ENCODE measurements around the gene TEF.
"Not testable (repeated sequence)": the region's sequence is repeated elsewhere in the genome, so short reads cannot be mapped to it uniquely, and the experiment has no call there.

Gene TEF

DNA sequence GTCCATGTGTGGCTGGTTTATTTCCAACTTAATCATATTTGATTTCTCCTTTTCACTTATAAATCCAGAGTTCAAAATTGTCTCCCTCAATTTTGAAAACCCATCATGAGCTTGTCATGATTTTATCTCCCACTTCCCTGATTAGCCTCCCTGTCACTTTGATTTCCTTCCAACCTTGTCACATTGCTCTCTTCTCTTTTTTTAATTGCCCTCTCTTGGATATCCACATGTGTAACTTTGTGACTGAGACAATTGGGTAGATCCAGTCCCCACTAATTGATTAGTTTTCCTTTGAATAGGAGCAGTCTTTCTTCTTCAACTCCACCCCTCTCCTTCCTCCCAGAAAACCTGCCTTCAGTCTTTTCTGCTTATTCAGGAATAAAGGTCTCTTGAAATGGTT lies 2.4 kb downstream of the TEF start:
- no peak for DNase-seq

DNA sequence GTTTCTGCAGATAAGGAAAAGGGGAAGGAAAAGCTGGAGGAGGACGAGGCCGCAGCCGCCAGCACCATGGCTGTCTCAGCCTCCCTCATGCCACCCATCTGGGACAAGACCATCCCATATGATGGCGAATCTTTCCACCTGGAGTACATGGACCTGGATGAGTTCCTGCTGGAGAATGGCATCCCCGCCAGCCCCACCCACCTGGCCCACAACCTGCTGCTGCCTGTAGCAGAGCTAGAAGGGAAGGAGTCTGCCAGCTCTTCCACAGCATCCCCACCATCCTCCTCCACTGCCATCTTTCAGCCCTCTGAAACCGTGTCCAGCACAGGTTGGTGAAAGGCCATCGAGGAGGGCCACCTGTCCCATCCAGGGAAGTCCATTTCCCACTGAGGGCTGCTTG lies 5.6 kb downstream of the TEF start:
- DNase-seq: no peak

DNA sequence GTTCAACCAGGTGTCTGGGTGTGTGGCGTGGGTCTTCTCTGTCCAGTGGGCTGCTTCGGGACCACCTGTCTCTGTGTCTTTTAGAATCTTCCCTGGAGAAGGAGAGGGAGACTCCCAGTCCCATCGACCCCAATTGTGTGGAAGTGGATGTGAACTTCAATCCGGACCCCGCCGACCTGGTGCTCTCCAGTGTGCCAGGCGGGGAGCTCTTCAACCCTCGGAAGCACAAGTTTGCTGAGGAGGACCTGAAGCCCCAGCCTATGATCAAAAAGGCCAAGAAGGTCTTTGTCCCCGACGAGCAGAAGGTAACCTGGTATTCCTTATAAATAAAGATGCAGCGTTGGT lies 12.2 kb downstream of the TEF start:
- DNase-seq: no peak

DNA sequence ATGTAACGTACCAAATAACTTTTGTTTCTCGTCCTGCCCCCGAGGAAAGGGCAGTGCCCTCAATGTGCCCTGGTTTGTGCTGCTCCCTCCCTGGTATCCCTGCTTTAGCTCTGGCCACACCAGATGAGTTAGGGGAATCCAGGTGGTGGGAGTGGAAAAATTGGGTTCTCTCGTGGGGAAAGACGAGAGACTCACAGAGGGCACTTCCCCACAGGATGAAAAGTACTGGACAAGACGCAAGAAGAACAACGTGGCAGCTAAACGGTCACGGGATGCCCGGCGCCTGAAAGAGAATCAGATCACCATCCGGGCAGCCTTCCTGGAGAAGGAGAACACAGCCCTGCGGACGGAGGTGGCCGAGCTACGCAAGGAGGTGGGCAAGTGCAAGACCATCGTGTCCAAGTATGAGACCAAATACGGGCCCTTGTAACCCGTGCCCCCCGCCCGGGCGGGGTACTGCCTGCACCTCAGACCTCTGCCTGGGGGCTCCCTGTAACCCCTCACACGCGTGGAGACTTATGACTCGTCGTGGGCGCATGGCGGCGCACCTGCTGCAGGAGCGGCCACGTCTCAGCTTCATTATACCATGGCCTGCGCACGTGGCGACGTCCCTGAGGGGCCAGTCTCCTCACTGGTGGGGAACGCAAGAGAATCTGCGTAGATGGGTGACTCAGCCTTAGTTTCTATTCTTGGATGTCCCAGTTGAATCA lies 13.9 kb downstream of the TEF start:
- DNase-seq: no peak

DNA sequence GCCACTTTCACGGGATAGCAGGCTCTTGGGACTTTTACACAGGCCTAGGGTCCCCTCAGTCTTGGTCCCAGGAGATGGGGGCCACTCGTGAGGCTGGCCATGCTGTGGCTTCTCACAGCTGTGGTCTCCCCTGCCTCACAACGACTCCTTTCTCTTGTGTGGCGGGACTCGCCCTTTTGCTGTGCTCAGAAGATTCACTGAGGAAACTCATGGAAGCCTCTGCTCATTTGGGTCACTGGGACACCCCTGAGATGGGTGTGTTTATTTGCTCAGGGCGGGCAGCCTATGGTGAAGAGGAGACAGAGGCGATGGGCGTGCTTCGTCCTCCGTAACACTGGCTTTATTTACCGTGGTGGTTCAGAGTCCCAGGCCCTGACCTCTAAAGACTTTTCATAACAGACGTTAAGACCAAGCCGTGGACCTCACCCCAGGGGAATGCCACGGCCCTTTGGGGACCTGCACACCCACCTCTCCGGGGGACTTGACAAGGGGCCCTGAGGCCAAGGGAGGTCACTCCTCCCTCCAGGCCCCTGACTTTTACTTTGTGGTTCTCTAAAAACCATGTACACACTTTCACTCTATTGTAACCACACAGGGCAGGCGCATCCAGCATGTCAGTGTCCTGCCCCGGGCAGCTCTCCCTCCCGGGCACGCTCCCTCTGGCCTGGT lies 15.5 kb downstream of the TEF start:
- no peak for DNase-seq

DNA sequence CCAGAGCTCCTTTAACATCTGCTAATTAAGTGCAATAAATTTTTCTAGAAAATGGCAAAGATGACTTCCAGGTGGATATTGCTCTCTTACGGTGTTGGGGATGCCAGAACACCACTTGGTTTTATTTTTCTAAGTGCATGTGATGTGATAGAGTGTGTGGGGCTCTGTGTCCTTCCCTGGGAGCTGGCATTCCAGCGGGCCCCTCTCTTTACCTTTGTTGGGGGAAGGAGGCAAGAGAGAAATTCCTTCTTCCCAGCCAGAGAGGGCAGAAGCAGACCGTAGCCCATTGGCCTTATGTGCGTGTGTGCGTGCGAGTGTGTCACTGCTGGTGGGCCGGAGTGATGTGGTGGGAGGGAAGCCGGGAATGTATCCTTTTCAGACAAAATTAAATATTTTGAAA lies 17.2 kb downstream of the TEF start:
- DNase-seq: no peak

DNA sequence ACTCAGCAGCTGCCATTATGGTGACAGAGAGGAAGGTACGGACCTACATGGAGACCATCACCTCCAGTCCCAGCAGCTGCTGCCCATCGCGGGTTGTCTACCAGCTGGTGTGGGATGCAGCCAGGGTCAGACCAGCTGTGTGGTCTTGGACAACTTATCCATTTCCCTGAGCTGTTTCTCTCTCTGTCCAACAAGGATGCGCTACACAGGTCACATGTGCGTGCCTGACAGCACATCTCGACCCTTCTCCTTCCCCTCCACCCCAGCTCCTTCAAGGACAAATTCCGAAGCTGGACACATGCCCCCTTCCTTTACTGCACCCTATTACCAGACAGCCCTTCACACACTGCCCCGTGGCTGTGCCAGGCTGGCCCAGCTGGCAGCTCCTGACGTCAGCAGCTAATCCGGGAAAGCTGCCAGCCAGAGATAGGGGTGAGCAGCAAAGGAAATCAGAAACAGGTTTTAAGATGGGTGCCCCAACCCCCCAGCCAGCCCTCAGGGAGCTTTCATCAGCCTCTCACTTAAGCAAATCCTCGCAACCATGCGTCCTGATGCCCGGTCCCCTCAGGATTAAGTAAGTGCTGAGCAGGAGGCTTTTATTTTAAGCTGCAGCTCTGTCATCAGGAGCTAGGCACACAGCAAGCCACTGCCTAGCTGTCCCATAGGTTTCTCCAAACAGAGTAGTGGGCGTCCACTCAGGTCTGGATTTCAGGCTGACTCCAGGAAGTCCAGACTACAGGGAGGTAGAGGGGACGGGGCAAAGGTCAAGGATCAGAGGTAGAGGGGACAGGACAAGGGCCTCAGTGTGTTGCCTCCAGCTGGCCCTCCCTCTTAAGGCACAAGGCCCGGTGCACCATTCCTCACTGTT lies 20.3 kb downstream of the TEF start:
- no peak for DNase-seq

DNA sequence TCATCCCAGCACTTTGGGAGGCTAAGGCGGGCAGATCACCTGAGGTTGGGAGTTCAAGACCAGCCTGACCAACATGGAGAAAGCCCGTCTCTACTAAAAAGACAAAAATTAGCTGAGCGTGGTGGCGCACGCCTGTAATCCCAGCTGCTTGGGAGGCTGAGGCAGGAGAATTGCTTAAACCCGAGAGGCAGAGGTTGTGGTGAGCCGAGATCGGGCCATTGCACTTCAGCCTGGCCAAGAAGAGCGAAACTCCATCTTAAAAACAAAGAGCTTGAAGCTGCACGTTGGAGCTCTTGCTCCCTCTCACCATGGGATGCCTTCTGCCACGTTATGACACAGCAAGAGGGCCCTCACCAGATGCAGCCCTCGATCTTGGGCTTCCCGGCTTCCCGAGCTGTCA lies 21.1 kb downstream of the TEF start:
- DNase-seq: not testable (repeated sequence)

DNA sequence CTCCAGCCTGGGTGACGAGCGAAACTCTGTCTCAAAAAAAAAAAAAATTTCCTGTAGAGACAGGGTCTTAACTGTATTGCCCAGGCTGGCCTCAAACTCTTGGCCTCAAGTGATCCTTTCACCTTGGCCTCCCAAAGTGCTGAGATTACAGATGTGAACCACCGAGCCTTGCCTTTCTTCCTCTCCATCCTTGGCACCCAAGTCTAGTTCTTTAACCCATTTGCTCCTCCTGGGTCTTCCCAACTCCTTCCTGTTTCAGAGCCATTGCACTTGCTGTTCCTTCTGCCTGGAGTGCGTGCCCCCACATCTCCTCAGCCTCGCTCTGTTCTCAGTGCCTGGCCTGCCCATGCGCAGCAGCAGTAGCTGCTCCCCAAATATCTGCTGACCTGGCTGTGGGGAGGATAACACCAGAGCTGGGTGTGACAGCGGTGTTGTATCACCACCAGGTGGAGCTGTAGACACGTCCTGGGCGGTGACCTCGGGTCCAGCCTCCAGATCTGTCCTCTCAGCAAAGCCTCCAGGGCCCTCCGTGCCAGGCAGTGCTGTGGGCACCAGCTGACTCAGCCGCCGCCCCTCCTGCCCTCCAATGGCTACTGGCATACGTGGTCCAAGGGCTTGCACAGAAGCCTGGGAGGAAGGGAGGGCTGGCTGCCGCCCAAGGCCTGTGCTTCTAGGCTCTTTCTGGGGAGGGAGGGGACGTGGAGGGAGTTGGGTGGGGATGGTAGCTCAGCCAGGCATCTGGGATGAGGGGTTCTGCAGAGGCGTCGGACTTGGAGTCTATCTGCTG lies 22.0 kb downstream of the TEF start:
- peak; percentile 90 for DNase-seq

DNA sequence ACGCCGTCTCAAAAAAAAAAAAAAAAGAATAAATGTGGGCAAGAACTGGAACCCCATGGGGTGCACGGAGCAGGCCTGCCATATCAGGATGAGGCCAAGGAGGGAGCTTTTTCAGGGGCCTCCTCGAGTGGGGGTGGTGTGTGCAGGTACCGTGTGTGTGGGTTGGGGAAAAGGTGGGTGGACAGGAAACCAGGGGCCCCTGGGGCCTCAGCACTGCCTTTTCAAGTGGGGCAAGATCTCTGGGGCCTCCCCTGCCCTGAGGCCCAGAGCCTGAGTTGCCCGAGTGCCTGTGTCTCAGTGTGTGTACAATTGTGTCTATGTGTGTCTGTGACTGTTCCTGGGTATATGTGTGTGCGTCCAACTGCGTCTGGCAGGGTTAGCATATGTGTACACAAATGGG lies 23.8 kb downstream of the TEF start:
- DNase-seq: peak; percentile 64

DNA sequence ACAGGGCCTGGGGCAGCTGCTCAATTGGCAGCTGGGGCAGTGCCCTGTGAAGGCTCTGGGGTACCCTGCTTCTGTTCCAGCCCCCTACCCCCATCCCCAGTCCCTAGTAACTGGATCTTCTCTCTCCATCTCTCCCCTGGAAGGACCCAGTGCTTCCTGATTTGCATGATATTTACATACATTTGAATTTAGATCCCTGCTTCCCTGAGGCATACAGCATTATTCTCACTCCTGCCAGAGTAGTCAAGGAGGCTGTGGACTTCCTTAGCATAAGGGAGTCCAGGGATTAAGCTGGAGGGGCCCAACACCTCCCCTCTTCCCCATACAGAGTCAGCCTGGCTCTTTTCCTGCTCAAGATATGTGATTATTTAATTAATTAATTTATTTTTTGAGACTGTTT lies 24.7 kb downstream of the TEF start:
- DNase-seq: no peak

DNA sequence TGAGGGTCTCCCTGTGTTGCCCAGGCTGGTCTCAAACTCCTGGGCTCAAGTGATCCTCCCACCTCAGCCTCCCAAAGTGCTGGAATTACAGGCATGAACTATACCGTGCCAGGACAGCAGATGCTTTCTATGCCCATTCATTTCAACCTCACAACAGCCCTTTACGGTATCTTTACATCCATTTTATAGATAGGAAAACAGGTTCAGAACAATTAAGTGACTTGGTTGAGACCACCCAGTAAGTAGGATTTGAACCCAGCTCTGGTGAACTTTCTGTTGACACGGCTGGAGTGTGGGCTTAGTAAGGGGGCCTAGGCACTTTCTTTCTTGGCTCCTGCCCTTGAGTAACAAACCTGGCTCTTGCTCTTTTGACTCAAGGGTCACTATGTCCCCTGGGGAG lies 25.7 kb downstream of the TEF start:
- DNase-seq: no peak

DNA sequence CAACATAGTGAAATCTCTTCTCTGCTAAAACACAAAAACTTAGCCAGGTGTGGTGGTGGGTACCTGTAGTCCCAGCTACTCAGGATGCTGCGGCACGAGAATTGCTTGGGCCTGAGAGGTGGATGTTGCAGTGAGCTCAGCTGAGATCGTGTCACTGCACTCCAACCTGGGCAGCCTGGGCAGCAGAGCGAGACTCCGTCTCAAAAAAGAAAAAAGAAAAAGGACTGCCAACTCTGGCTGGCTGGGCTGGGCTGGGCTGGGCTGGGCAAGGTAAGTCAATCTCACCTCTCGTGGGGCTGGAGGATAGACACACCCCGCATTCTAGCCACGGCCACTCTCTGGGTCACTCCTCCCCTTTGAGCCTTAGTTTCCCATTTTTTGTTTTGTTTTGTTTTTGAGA lies 26.9 kb downstream of the TEF start:
- DNase-seq: no peak

DNA sequence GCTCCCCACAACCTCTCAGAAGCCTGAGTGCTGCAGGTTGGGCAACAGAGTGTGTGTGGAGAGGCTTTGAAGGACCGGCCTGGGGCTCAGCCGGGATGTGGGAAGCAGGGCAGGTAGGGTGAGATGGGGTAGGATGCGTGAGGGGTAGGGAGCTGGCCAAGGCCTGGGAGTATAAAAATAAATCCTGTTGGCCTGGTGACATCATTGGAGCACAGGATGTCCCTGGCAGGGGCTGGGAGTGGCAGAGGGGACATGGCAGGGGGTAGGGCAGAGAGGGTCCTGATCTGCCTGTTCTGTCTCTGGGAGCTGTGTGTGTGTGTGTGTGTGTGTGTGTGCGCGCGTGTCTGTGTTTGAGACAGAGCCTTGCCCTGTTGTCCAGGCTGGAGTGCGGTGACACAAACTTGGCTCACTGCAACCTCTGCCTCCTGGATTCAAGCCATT lies 28.6 kb downstream of the TEF start:
- DNase-seq: no peak

DNA sequence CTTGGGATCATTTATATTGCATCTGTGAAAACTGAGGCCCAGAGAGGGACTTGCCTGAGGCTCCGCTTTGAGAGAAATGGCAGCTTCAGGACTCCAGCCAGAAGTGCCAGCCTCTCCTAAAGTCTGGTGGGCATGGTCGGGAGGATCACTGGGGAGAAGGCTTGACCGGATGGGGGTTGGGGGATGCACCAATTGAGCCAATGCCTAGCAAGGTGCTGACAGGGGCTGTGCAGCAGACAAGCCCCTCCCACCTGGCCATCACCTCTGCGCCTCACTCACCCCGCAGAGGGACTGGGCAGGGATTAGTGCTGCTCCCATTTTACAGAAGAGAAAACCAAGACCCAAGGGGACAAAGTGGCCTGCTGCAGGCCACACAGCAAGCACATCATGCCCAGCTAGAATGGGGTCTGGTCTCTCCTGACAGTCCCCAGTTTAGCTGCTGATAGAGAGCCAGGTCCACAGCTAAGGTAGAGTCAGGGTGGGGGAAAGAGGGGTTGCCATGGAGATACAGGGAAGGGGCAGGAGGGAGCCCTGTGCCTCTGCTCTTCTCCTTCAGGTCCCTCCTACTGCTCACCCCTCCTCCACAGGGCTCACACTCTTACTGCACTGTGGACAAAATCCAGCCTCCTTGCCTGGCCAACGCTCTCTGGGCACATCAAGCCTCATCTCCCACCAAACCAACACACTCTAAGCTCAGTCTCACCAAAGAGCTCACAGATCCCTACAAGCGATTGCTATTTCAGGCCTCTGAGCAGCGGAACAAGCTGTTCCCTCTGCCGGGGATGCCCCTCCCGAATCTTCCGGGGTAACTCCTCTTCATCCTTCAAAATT lies 29.5 kb downstream of the TEF start:
- DNase-seq: no peak

DNA sequence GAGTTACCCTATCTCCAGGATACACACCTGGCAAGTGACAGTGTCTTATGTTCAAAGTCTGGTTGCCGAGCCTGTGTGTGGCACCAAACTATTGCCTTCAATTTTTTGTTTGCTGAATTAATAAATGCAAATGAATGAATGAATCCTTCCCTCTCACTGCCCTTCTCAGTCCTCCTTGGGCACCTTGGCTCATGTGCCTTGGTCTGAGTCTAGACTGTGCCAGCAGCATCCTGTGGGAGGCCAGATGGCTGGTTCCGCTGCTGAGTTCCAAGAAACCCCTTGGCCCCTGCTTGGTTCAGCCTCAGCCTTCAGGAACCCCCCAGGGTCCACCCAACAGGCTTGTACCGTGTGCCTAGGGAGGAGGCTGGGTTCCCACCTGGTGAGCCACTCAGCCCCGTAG lies 33.8 kb downstream of the TEF start:
- no peak for DNase-seq

DNA sequence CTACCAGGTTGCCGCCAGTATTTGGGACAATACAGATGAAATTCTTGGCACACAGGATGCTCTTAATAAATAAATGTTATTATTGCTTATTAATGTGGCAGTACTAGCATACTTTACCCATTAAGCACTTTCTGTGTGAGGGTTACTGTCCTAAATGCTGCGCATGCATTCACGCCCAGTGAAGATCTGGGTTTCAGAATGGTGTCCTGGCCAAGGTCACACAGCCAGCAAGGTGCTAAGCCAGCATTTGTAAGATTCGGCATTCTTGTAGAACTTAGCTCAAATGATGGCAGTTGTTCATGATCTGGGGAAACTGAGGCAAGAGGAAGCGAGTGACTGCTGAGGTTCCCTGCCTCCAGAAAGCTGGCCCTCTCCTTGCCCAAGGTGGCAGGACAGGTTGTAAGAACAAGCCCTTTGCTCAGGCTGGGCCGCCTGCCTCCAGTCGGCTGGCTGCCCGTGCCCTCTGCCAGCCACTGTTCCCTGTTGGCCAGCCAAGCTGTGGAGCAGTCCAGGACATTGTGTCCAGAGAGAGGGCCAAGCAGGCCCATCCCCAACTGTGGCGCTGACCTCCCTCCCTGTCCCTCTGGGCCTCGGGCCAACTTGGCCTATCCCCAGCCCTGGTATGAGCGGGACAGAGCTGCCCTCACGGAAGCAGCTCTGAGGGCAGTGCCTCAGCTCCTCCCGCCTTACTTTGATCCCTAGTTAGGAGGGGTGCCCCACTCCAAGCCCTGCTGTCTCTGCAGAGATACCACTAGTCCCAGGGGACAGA lies 36.1 kb downstream of the TEF start:
- no peak for DNase-seq

DNA sequence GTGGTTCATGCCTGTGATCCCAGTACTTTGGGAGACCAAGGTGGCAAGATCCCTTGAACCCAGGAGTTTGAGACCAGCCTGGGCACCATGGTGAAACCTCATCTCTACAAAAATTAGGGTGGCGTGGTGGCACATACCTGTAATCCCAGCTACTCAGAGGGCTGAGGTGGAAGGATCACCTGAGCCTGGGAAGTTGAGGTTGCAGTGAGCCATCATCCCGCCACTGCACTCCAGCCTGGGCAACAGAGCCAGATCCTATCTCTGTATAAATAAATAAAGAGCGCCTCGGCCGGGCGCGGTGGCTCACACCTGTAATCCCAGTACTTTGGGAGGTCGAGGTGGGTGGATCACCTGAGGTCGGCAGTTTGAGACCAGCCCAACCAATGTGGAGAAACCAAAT lies 37.0 kb downstream of the TEF start:
- DNase-seq: no peak

DNA sequence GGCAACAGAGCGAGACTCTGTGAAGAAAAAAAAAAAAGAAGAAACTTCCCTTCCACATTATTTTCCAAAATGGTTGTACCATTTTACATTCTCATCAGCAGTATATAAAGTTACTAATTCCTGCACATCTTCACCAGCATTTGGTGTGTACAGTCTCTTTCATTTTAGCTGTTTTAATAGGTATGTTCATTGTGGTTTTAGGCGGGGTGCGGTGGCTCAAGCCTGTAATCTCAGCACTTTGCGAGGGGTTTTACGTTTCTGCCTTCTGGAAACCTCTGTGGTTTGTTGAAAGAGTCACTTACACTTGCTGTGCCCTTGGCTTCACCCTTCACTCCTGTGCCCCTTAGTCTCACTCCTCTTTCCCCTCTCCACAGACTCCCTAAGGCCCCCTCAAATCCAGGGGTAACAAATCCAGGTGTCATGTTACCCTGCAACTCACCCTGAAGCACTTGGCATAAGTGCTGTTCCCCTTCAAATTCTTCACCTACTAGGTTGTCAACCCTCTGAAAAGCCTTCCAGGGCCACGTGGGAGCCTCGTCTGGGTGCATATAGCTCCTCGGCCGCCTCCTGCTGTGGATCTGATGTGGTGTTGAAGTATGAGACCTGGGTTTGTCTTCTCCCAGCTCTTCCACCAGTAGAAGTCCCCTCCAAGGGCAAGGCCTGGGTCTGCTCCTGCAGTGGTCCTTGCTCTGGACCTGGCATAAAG lies 44.1 kb downstream of the TEF start:
- peak; percentile 50 for DNase-seq

DNA sequence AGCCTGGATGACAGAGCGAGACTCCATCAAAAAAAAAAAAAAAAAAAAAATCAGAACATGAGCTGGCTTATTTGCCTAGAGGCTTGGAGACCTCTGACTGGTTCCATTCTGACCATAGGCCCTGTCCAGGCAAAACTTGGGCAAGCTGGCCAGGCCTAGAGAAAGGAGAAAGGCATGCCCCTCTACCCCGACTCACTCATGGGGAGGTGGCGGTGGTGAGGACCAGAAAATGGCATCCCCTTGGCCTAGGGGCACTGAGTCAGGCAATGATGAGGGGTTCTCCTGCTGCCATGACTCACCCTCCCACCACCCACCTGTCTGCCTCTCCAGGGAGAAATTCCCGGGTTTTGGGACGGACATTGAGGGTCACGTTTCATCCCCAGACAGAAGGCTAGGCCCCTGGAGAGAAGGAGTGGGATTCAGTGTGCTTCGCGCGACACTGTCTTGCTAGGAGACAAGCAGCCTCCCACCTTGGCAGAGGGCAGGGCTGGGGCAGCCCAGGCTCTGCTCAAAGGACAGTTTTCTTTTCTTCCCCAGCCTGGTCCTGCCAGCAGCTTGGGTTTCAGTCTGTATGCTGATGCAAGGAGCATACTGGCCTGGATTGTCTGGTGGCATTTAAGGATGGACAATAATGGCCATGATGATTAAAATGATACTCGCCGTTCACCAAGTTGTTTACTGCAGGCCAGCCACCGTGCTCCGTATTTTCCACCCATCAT lies 47.6 kb downstream of the TEF start:
- DNase-seq: no peak

Measured in stimulated activated CD8-positive, alpha-beta memory T cell treated with anti-CD3 and anti-CD28 coated beads, Interleukin-4, amount 100 ng/mL, for 48 hours (primary cell).